Measurements from ENCODE around the gene CNOT2. TPM values are rescaled to one million over a fixed set of nuclear protein-coding genes. Genes with fewer than 3 reads are reported as not detected.

CNOT2 gene
- total and polyA plus RNA-seq, 7 donors = 36.7 to 171 (median 98.8) TPM

- no peak for TF ChIP-seq EP300 (IDR thresholded peaks at IDR 0.05)
- no peak for TF ChIP-seq POLR2A (IDR thresholded peaks at IDR 0.05)
- TF ChIP-seq POLR2AphosphoS5 (IDR thresholded peaks at IDR 0.05) = no peak
- TF ChIP-seq, protein P1, sequence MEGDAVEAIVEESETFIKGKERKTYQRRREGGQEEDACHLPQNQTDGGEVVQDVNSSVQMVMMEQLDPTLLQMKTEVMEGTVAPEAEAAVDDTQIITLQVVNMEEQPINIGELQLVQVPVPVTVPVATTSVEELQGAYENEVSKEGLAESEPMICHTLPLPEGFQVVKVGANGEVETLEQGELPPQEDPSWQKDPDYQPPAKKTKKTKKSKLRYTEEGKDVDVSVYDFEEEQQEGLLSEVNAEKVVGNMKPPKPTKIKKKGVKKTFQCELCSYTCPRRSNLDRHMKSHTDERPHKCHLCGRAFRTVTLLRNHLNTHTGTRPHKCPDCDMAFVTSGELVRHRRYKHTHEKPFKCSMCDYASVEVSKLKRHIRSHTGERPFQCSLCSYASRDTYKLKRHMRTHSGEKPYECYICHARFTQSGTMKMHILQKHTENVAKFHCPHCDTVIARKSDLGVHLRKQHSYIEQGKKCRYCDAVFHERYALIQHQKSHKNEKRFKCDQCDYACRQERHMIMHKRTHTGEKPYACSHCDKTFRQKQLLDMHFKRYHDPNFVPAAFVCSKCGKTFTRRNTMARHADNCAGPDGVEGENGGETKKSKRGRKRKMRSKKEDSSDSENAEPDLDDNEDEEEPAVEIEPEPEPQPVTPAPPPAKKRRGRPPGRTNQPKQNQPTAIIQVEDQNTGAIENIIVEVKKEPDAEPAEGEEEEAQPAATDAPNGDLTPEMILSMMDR (IDR thresholded peaks at IDR 0.05) = no peak
- no peak for DNase-seq
- intact Hi-C loops (cut with DNase I) = no loop called here
- no peaks in the 10 kb centered on the region for H3K9me3 ChIP-seq
- H3K4me3 ChIP-seq = no peak overlapping the region
- no peaks in the 10 kb centered on the region for H3K36me3 ChIP-seq
- no peaks in the 10 kb centered on the region for H3K27me3 ChIP-seq
- H3K4me1 ChIP-seq = no peaks in the 10 kb centered on the region
- no peak overlapping the region for H3K27ac ChIP-seq
Measured at GRCh38 chr12:70398002-70398401, 154.8 kb downstream of the CNOT2 start.

GRCh38 chr12:70398862-70399261 is 155.6 kb downstream of the CNOT2 start:
- Histone ChIP-seq H3K4me3 (no peak overlapping the region), H3K9me3 (no peaks in the 10 kb centered on the region), H3K4me1 (no peaks in the 10 kb centered on the region), H3K27ac (no peak overlapping the region), H3K36me3 (no peaks in the 10 kb centered on the region), H3K27me3 (no peaks in the 10 kb centered on the region)
- 91 to 92% methylated on average over 3 of the region's 3 CpGs for WGBS, 2 donors
- DNase-seq = no peak
- intact Hi-C loops (cut with DNase I) = no loop called here
- TF ChIP-seq POLR2AphosphoS5 (IDR thresholded peaks at IDR 0.05) (no peak), EP300 (IDR thresholded peaks at IDR 0.05) (no peak), POLR2A (IDR thresholded peaks at IDR 0.05) (no peak)
- TF ChIP-seq, protein P1 (IDR thresholded peaks at IDR 0.05) = no peak

DNA sequence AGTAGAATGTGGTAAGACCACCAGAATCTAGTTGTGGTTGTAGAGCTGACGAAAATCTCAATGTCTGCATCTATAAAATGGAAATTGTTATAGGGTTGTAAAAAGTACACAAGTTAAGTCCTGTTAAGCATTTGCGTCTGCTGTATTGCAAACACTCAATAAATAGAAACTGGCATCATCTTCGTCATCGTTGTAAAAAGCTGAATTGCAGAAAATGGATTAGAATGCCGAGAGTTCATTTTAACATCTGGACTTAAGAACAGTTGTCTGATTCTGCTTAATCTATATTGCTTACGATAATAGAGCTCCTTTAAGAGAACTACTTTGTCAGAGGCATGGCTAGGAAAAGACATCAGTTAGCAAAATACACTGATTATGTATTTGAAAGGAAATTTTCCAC is 156.1 kb downstream of the CNOT2 start:
- no peaks in the 10 kb centered on the region for H3K36me3 ChIP-seq
- no peak overlapping the region for H3K4me3 ChIP-seq
- TF ChIP-seq POLR2A (IDR thresholded peaks at IDR 0.05) (no peak), POLR2AphosphoS5 (IDR thresholded peaks at IDR 0.05) (no peak)
- no peaks in the 10 kb centered on the region for H3K4me1 ChIP-seq
- H3K9me3 ChIP-seq = no peaks in the 10 kb centered on the region
- no peaks in the 10 kb centered on the region for H3K27me3 ChIP-seq
- H3K27ac ChIP-seq = no peak overlapping the region
- WGBS, 2 donors = 35 to 76% methylated on average over 6 of the region's 6 CpGs
- DNase-seq = no peak
- intact Hi-C loops (cut with DNase I) = no loop called here

- WGBS, 2 donors = 21 to 77% methylated on average over 3 of the region's 3 CpGs
- no peaks in the 10 kb centered on the region for H3K36me3 ChIP-seq
- no peaks in the 10 kb centered on the region for H3K4me1 ChIP-seq
- H3K9me3 ChIP-seq = no peaks in the 10 kb centered on the region
- DNase-seq = no peak
- no peak overlapping the region for H3K4me3 ChIP-seq
- no peak overlapping the region for H3K27ac ChIP-seq
- no peaks in the 10 kb centered on the region for H3K27me3 ChIP-seq
- intact Hi-C loops (cut with DNase I) = no loop called here
- TF ChIP-seq POLR2AphosphoS5 (IDR thresholded peaks at IDR 0.05) (no peak), EP300 (IDR thresholded peaks at IDR 0.05) (no peak), POLR2A (IDR thresholded peaks at IDR 0.05) (no peak)
- TF ChIP-seq, protein P1 (IDR thresholded peaks at IDR 0.05) = no peak
Measured at GRCh38 chr12:70400124-70400523, 156.9 kb downstream of the CNOT2 start.

- no peak overlapping the region for H3K4me3 ChIP-seq
- H3K27me3 ChIP-seq = no peaks in the 10 kb centered on the region
- no peak for DNase-seq
- intact Hi-C loops (cut with DNase I) = no loop called here
- no peak for TF ChIP-seq POLR2AphosphoS5 (IDR thresholded peaks at IDR 0.05)
- no peak for TF ChIP-seq POLR2A (IDR thresholded peaks at IDR 0.05)
- TF ChIP-seq EP300 (IDR thresholded peaks at IDR 0.05) = no peak
- TF ChIP-seq, protein P1 (IDR thresholded peaks at IDR 0.05) = no peak
- no peaks in the 10 kb centered on the region for H3K9me3 ChIP-seq
- H3K27ac ChIP-seq = no peak overlapping the region
- H3K4me1 ChIP-seq = no peaks in the 10 kb centered on the region
- WGBS, 2 donors = 91 to 94% methylated on average over 1 of the region's 1 CpG
- H3K36me3 ChIP-seq = no peaks in the 10 kb centered on the region
Measured at GRCh38 chr12:70402597-70402996, 159.4 kb downstream of the CNOT2 start.

Data from sigmoid colon (tissue), 7 donors.